Ascending aorta (tissue), 2 donors: ENCODE measurements around the gene CDT1. TPM values are rescaled to one million over a fixed set of nuclear protein-coding genes. Genes with fewer than 3 reads are reported as not detected.
A peak's percentile ranks its signal among the peaks of the same experiment; 100 is the strongest.

Source experiments
- DNase-seq, 2 donors: peaks; one replicate each; pipeline ENCODE4 v3.0.0-alpha.2; 2019; ENCODE audit warnings: low spot score in 2 of 2
- H3K27ac ChIP-seq, 2 donors: fragments of 200-600 bp; sonication (generic); one replicate each; pipeline ENCODE4 v1.5.1; 2016 to 2017; ENCODE audit warnings: mild to moderate bottlenecking in 1 of 2
- H3K27me3 ChIP-seq: fragments of 200-600 bp; sonication (generic); one replicate; pipeline ENCODE4 v1.5.1; 2017
- H3K36me3 ChIP-seq, 2 donors: fragments of 200-600 bp; sonication (generic); one replicate each; pipeline ENCODE4 v1.5.1; 2016
- H3K4me1 ChIP-seq, 2 donors: fragments of 200-600 bp; sonication (generic); one replicate each; pipeline ENCODE4 v1.5.1; 2016 to 2017; ENCODE audit warnings: mild to moderate bottlenecking in 1 of 2
- H3K4me3 ChIP-seq, 2 donors: fragments of 200-600 bp; sonication (generic); one replicate each; pipeline ENCODE4 v1.5.1; 2016 to 2017; ENCODE audit warnings: mild to moderate bottlenecking in 1 of 2
- H3K9me3 ChIP-seq, 2 donors: fragments of 200-600 bp; sonication (generic); one replicate each; pipeline ENCODE4 v1.5.1; 2016
- intact Hi-C: fragments of 100-400 bp; cut with DNase I; formaldehyde crosslinking; loops from one replicate; pipeline ENCODE4 v1.15.1; 2023
- total RNA-seq: library from RNA; depleted of rRNA; stranded (reverse); fragments of >200 nt; gene quantifications from one replicate; pipeline ENCODE4 v1.1.0, GENCODE V29; 2016
- TF ChIP-seq, protein P1 (sequence below), 3 experiments: fragments of 200-600 bp in 2 of 3; fragments of 450-650 bp in 1 of 3; sonication (generic) in 2 of 3; IDR thresholded peaks; one replicate each; pipeline ENCODE4 v1.5.1; 2016 to 2019; ENCODE audit warnings: antibody characterized with exemption in 3 of 3, mild to moderate bottlenecking in 1 of 3, moderate library complexity in 1 of 3

The CDT1 gene
- total RNA-seq, 1 donor from 2014 or later = not detected

DNA sequence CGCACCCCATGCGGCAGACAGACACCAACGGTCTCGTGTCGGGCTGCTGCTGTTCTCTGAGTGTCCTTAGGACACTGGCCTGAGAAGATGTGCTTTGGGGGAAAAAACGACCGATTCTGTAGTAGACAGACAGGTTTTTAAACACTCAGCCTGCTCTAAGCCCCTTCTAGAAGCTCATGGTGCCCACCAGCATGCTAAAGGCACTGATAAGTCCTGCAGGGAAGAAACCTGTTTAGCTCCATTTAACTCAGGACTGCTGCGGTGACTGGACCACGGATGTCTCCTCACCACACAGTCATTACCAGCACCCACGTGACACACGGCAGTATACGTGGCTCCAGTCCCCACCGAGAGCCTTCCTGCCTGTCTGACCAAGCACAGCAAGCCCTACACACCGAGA, 27.2 kb downstream of the CDT1 start:
- no peaks in the 10 kb centered on the region for H3K27me3 ChIP-seq
- no peak overlapping the region for H3K27ac ChIP-seq
- intact Hi-C loops = no loop called here
- TF ChIP-seq, protein P1, sequence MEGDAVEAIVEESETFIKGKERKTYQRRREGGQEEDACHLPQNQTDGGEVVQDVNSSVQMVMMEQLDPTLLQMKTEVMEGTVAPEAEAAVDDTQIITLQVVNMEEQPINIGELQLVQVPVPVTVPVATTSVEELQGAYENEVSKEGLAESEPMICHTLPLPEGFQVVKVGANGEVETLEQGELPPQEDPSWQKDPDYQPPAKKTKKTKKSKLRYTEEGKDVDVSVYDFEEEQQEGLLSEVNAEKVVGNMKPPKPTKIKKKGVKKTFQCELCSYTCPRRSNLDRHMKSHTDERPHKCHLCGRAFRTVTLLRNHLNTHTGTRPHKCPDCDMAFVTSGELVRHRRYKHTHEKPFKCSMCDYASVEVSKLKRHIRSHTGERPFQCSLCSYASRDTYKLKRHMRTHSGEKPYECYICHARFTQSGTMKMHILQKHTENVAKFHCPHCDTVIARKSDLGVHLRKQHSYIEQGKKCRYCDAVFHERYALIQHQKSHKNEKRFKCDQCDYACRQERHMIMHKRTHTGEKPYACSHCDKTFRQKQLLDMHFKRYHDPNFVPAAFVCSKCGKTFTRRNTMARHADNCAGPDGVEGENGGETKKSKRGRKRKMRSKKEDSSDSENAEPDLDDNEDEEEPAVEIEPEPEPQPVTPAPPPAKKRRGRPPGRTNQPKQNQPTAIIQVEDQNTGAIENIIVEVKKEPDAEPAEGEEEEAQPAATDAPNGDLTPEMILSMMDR (IDR thresholded peaks at IDR 0.05) = no peak
- no peaks in the 10 kb centered on the region for H3K4me1 ChIP-seq
- no peaks in the 10 kb centered on the region for H3K9me3 ChIP-seq
- H3K4me3 ChIP-seq = no peak overlapping the region
- H3K36me3 ChIP-seq = peaks cover 7 to 42% of the 10 kb centered on the region in 2 donors
- no peak for DNase-seq

DNA sequence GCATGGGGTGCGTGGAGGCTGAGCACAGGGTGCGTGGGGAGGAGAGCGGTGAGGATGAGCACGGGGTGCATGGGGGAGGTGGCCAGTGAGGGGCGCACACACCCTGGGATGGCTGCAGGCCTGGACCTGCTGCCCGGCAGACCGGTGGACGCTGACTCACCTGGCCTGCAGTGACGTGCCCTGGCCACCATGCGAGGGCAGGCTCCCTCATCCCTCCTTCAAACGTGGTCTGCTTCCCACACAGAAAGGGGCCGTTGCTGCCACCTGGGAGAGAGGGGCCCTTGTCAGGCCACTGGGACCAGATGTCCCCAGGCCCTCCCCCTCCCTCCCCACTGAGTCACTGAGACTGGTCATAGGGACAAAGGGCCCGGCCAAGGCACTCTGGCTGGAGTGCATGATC, 28.2 kb downstream of the CDT1 start:
- Histone ChIP-seq H3K4me1 (no peaks in the 10 kb centered on the region), H3K36me3 (peaks cover 7 to 41% of the 10 kb centered on the region in 2 donors), H3K4me3 (no peak overlapping the region), H3K27ac (no peak overlapping the region), H3K27me3 (no peaks in the 10 kb centered on the region), H3K9me3 (no peaks in the 10 kb centered on the region)
- TF ChIP-seq, protein P1 (IDR thresholded peaks at IDR 0.05) = no peak
- intact Hi-C loops = no loop called here
- no peak for DNase-seq

DNA sequence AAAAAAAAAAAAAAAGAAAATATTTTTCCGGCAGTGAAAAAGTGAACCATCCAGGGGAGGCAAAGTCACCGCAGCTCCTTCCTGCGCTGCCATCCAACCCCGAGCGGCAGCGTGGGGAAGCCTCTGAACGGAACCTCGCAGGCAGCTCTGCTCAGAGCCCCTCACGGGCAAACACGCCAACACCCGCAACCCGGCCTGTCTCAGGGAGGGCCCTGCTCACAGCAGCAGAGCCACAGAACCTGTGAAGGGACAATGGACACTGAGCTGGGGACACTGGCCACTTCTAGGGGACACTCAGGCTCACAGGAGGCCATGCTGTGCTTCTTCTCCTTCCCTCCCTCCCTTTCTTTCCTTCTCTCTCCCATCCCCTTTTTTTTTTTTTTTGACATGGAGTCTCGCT, 29.5 kb downstream of the CDT1 start:
- intact Hi-C loops = no loop called here
- Histone ChIP-seq H3K27ac (no peak overlapping the region), H3K4me1 (no peaks in the 10 kb centered on the region), H3K27me3 (no peaks in the 10 kb centered on the region), H3K4me3 (no peak overlapping the region), H3K36me3 (peaks cover 10 to 39% of the 10 kb centered on the region in 2 donors), H3K9me3 (no peaks in the 10 kb centered on the region)
- TF ChIP-seq, protein P1 (IDR thresholded peaks at IDR 0.05) = no peak
- no peak for DNase-seq

DNA sequence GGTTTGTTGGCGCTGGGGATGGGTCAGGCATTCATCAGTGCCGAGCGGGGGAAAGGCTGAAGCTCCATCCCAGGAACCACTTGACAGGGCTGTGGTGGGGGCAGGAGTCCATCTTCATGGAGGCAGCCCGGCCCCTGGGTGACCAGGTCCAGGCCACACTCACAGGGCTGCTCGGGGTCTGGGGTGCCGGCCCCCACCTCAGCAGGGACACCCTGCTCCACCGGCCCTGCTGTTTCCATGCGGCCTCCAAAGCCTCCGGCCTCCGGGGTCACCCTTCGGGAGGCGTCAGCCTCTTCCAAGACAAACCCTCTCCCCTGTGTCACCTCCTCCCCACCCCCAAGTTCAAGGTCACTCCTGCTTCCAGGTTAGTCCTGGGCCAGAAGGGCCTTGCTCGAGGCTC, 31.1 kb downstream of the CDT1 start:
- Histone ChIP-seq H3K4me3 (no peak overlapping the region), H3K36me3 (peaks cover 12 to 37% of the 10 kb centered on the region in 2 donors), H3K27me3 (no peaks in the 10 kb centered on the region), H3K27ac (no peak overlapping the region), H3K4me1 (no peaks in the 10 kb centered on the region), H3K9me3 (no peaks in the 10 kb centered on the region)
- intact Hi-C loops = no loop called here
- TF ChIP-seq, protein P1 (IDR thresholded peaks at IDR 0.05) = no peak
- no peak for DNase-seq

DNA sequence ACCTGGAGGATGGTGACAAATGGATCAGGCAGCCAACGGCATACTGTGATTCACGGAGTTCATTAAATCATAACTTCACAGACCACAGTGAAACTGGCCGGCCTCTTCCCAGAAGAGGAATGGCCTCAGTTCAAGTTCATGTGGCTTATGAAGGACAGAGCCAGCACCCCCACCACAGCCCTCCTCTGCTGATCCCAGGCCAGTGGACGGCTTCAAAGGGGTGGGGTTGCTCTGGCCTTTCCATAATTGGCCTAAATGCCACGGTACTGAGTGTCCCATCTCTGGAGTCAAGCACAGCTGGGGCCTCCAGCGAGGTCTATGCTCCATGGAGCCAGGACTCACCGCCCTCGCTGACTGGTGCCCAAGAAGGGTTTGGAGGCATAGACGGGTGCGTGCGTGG, 31.8 kb downstream of the CDT1 start:
- intact Hi-C loops = no loop called here
- Histone ChIP-seq H3K9me3 (no peaks in the 10 kb centered on the region), H3K36me3 (peaks cover 19 to 42% of the 10 kb centered on the region in 2 donors), H3K27me3 (no peaks in the 10 kb centered on the region), H3K4me1 (no peaks in the 10 kb centered on the region), H3K27ac (no peak overlapping the region), H3K4me3 (no peak overlapping the region)
- DNase-seq = peak in 1 of 2 donors; percentile 77
- TF ChIP-seq, protein P1 (IDR thresholded peaks at IDR 0.05) = no peak

DNA sequence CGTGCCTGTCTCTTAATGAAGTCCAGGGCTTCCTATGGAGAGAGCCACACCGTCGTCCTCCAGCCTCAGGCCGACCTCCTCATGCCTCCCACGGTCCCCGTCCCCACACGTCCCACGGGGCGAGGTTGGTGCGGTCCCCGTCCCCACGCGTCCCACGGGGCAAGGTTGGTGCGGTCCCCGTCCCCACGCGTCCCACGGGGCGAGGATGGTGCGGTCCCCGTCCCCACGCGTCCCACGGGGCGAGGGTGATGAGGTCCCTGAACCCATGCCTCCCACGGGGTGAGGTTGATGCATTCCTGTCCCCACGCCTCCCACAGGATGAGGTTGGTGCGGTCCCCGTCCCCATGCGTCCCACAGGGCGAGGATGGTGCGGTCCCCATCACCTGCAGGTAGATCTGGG, 32.2 kb downstream of the CDT1 start:
- TF ChIP-seq, protein P1 (IDR thresholded peaks at IDR 0.05) = no peak
- no peaks in the 10 kb centered on the region for H3K9me3 ChIP-seq
- no peaks in the 10 kb centered on the region for H3K4me1 ChIP-seq
- peaks cover 23 to 42% of the 10 kb centered on the region in 2 donors for H3K36me3 ChIP-seq
- DNase-seq = no peak
- intact Hi-C loops = no loop called here
- no peak overlapping the region for H3K4me3 ChIP-seq
- no peaks in the 10 kb centered on the region for H3K27me3 ChIP-seq
- H3K27ac ChIP-seq = no peak overlapping the region
